ENCODE results near the gene GNE.
"Not testable (repeated sequence)": the region's sequence is repeated elsewhere in the genome, so short reads cannot be mapped to it uniquely, and the experiment has no call there.

GNE gene

DNA sequence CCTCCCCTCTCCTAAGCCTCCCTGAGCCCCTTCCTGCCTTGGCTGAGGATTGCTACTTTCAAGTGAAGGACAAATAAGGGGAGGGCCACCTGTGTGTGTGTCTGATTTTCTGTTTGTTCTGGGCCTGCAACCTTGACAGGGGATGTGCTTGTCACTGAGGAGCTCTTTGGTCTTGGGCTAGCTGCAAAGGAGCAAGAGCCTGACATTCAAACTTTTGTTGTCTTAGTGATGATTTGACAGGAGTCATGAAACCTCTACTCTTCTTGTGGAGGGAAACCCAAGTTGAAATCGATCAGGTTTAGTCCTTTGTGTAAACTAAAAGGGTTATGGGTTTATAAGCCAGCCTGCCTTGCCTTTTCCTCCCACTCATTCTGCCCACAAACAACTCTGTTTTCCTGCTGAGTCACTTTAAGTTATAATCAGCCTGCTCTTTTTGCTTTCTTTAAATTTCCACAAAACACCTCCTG, 50.7 kb downstream of the GNE start:
- DNase-seq (ENCODE audit: low spot score), result no peak

DNA sequence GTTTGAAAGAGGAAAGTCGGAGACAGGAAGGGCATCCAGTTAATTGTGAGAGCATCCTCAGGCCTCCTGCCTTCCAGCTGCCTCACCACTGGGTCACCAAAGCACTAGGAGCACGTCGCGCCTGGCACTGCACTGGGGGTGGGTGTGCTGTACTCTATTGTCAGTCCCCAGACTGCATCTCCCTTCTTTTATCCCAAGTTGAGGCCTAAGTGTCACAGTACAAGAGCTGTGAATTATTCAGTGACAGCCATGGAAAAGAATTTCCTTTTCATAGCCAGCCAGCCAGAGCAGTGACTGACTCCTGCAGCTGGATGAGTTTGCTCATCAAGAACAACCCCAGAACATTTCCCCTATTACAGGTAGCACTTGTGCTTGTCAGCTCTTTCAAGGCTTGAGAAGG, 51.2 kb downstream of the GNE start:
- no peak for DNase-seq (ENCODE audit: low spot score)

DNA sequence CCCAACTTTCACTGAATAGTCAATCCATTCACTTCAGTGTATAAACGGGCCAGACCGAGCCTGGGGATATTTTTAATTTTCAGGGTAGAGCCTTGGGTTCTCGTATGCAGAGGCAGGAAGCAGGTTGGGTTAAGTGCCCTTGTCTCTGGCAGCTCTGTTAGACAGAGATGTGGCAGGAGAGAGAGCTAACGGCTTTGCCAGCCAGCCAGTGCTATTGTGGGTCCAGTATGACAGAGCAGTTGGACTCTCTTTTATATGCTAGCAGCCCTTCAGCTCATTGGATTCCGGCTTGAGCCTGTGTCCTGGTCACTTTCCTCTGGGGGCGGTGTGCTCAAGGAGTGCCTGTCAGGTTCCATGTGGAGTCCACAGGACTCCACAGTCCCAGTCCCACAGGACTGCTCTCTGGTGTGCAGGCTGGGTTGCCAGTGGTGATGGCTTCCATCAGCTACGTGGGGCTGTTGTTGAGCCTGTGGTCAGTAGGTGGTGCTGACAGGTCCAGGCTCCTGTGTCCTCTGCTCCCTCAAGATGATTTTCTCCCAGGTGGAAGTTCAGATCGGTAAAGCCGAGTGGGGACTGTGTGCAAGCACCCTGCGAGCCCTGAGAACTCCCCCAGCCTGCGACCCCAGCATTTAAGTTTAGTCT, 53.2 kb downstream of the GNE start:
- no peak for DNase-seq (ENCODE audit: low spot score)

DNA sequence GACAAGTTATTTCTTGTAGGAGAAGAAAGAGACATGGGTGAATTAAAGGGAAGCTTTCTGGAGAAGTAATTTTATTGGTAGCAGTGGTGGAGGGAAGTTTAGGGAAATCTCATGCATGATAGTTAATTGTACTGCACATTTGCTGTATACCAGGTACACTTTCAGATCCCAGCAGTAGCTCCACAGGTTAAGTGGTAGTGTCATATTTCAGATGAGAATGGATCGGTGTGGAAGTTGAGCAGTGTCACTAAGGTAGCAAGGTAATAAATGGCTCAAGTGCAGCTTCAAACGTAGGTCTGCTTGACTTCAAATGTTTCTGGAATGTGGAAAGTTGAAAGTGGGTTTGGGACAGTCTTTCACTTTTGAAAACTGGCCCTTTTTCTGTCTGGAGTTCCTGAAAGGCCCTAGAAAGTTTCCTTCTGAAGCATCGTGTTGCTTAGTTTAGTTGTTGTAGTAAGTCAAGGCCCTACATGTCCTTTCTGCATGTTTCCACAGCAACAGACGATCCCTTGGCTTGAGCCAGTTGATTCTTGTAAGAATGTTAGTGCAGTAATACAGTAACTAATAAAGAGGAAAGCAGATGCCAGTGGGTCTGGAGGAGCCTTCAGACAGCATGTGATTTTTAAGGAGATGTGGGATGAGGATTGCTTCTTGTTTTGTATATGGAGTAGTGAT, 63.8 kb downstream of the GNE start:
- no peak for DNase-seq (ENCODE audit: low spot score)

DNA sequence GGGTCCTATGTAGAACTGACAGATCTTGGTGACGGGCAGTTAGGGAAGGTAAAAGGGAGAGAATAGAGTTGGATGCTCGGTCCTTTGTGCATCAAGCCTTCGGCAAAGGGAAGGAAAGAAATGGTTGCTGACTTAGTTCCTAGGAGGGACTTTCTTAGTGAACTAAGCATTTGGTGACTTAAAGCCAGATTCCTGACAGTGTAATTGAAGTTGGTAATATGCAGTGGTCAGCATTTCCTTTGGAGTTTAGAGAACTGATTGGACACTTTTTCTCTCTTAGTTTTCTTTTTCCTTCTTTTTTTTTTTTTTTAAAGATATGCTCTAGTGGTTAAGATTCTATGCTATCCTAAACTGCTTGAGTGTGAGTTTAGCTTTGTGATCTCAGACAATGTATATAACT, 65.2 kb downstream of the GNE start:
- no peak for DNase-seq (ENCODE audit: low spot score)

DNA sequence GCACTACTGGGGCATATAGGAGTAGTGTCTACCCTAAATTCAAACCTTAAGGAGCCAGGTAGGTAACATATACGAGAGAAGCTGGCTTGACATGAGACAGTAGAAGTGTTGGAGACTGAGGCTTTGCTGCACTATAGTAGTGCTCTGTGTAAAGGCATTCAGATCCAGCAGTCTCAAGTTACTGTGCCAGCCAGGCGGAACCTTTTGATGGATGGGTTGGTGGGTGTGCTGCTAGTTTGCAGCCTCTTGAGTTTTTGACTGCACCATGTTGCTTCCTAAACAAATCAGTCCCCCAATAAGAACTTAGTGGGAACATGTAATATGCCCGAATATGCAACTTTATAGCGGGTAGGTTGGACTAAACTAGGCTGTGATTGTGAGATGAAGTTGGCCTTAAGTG, 66.1 kb downstream of the GNE start:
- DNase-seq (ENCODE audit: low spot score), result no peak

DNA sequence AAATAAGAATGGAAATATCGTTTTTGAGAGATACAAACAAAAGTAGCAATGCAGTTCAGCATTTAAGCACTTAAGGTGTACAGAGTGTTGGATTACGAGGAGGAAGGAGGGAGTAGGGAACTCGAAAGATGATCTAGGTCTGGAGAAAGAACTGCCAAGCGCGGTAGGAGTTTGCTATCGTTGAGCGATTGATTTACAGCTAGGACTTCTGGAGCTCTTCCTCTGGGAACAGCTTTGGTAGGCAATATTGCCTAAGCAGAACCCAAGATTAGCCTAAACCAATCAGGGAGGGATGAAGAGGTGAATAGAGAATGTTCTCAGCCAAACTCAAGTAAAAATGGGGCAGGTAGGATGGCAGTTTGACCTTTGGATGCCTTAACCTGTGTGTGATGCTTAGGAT, 66.6 kb downstream of the GNE start:
- DNase-seq (ENCODE audit: low spot score), result no peak

DNA sequence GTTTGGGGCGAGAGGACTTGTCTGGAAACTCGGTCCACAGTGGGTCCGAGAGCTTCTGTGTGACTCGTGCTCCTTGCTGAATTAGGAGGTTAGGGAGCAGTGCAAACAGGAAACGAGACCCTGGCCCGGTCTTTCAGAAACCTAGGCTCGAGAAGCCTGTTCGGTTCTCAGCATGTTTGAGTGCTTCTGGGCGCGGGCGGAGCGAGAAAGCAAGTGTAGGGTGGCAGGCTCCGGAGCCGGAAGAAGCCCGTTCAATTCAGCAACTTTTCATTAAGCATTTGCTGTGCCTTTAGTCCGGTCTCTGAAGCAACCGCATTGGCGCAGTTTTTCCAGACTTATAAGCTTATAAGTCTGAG, 67.0 kb downstream of the GNE start:
- no peak for DNase-seq (ENCODE audit: low spot score)

DNA sequence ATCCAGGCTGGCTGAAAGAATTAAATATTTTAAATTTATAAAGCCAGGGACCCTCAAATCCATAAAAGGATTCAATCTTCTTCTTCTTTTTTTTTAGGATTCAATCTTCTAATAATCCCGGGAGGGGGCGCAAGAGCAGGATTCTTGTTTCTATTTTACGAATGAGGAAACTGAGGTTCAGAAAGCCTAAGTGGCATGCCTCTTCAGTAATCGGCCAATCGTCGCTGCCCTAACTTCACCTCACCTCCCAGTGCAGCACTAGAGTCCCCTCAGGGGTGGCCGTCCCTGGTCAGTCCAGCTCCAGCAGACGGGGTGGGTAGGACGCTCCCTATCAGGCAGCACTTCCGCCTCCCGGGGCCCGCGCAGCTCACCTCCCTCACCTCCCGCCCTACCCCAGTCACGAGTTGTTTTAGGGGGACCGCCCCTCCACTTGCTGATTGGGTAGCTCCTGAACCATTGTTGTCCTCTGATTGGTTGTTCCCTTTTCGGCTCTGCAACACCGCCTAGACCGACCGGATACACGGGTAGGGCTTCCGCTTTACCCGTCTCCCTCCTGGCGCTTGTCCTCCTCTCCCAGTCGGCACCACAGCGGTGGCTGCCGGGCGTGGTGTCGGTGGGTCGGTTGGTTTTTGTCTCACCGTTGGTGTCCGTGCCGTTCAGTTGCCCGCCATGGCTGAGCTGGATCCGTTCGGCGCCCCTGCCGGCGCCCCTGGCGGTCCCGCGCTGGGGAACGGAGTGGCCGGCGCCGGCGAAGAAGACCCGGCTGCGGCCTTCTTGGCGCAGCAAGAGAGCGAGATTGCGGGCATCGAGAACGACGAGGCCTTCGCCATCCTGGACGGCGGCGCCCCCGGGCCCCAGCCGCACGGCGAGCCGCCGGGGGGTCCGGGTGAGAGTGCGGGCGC, 67.6 kb downstream of the GNE start, which contains the start of gene CLTA:
Gene CLTA, plus strand, starts transcription at position 534 of the 902 bp plus-strand sequence. Its CDS starts 136 bp downstream, at position 670.
- DNase-seq (ENCODE audit: low spot score), result peak; percentile 98

DNA sequence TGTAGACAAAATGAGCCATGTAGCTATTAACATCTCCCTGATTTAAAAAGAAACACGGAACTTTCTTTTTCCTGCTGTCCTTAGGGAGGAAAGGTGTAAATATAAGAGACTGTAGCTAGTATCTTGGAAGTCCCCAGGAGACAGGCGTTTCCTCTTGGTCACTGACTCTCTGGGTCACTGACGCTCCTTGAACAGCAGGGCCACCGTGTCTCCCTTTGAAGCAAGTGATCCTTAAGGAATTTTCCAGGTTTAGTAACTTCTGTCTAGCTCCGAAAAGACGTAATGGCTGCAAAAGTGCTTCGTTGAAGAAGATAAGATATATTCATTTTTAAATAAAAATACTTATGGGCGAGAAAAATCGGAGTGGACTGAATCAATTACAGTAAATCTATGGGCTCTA, 68.3 kb downstream of the GNE start:
- DNase-seq (ENCODE audit: low spot score), result no peak

DNA sequence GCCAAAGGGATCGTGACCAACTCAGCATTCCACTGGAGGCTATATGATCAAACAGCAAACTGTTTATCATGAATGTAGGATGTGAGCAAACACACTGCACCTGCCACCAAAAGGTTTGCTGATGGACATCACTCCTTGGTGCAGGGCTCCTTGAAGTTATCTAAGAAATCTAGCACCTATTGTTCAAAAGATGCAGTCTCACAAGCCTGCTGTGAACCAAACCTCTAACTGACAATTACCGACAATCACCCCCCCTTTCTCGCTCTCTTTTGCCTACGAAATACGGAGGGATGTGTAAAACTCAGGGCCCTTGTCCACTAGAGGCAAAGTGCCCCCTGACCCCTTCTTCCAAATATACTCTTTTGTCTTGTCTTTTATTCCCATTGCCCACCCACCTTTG, 70.0 kb downstream of the GNE start:
- DNase-seq (ENCODE audit: low spot score), result no peak

DNA sequence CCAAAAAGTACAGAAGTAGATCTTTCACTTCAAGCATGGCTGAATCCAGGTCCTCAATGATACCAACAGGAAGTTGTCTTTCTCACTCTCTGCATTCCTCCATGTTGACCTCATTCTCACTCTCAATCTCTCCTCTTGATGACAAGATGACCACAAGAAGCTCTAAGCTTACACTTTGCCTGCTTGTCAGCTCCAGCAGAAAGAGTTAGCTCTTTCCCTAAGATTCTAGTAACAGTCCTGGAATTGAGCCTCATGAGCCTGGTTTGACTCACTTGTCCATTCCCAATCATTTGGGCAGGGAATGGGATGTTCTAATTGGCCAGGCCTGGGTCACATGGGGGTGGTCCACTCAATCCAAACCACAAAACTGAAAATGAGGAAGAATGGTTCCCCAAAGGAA, 70.8 kb downstream of the GNE start:
- peak; percentile 70 for DNase-seq (ENCODE audit: low spot score)

DNA sequence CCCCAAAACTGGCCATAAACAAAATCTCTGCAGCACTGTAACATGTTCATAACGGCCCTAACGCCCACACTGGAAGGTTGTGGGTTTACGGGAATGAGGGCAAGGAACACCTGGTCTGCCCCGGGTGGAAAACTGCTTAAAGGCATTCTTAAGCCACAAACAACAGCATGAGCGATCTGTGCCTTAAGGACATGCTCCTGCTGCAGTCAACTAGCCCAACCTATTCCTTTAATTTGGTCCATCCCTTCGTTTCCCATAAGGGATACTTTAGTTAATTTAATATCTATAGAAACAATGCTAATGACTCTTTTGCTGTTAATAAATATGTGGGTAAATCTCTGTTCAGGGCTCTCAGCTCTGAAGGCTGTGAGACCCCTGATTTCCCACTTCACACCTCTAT, 78.0 kb downstream of the GNE start:
- DNase-seq (ENCODE audit: low spot score), result not testable (repeated sequence)

DNA sequence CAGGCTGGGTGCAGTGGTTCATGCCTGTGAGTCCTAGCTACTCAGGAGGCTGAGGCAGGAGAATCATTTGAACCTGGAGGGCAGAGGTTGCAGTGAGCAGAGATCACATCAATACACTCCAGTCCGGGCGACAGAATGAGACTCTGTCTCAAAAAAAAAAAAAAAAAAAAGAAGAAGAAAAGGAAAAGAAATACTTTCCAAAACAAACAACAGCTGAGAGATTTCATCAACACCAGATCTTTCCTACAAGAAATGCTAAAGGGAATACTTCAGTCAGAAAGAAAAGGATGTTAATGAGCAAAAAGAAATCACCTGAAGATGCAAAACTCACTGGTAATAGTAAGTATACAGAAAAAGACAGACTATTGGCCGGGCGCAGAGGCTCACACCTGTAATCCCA, 80.7 kb downstream of the GNE start:
- DNase-seq (ENCODE audit: low spot score), result no peak

DNA sequence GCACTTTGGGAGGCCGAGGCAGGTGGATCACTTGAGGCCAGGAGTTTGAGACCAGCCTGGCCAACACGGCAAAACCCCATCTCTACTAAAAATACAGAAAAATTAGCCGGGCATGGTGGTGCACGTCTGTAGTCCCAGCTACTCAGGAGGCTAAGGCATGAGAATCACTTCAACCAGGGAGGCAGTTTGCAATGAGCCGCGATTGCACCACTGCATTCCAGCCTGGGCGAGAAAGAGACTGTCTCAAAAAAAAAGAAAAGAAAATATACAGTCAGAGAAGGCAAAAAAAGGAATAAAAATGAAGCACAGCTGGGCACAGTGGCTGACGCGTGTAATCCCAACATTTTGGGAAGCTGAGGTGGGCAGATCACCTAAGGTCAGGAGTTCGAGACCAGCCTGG, 81.8 kb downstream of the GNE start:
- not testable (repeated sequence) for DNase-seq (ENCODE audit: low spot score)

DNA sequence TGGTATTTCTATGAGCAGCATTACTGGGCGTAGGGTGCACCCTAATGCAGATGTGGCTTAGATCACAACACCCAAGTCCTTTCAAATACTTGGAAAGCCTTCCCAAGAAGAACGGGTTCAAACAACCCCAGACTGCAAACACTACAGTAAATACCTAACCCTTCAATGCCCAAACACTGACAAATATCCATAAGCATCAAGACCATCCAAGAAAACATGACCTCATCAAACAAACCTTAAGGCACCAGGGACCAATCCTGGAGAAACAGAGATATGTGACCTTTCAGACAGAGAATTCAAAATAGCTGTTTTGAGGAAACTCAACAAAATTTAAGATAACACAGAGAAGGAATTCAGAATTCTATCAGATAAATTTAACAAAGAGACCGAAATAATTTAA, 83.0 kb downstream of the GNE start:
- DNase-seq (ENCODE audit: low spot score), result not testable (repeated sequence)

DNA sequence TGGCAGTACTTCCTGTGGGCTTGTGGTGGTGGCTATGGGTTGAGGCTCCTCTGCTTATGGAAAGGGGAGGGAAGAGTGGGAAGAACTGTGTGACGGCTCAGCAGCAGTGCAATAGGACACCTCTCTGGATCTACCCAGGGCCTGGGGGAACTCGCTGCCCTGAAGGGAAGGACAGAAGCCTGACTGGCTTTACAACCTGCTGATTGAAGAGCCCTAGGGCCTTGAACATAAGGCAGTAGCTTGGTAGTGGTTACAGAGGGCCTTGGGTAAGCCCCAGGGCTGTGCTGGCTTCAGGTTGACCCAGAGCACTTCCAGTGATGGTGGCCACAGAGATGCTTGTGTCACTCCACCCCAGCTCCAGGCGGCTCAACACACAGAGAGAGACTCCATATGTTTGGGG, 83.5 kb downstream of the GNE start:
- no peak for DNase-seq (ENCODE audit: low spot score)

DNA sequence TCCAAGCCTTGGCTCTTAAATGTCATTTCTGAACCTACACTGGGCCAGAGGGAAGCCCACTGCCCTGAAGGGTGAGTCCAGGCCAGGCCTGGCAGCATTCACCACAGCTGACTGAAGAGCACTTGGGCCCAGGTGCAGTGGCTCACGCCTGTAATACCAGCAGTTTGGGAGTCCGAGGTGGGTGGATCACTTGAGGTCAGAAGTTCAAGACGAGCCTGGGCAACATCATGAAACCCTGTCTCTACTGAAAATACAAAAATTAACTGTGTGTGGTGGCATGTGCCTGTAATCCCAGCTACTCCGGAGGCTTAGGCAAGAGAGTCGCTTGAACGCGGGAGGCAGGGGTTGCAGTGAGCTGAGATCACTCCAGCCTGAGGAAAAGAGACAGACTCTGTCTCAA, 84.0 kb downstream of the GNE start:
- DNase-seq (ENCODE audit: low spot score), result no peak

DNA sequence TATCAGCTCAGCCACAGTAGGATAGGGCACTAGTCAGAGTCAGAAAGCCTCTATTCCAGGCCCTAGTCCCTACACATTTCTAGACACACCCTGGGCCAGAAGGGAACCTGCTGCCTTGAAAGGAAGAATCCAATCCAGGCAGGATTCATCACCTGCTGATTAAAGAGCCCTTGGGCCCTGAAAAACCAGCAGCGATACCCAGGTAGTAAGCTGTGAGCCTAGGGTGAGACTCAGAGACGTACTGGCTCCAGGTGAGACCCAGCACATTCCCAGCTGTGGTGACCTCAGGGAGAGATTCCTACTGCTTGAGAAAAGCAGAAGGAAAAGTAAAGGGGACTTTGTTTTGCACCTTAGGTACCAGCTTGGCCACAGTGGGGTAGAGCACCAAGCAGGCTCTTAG, 84.4 kb downstream of the GNE start:
- no peak for DNase-seq (ENCODE audit: low spot score)

DNA sequence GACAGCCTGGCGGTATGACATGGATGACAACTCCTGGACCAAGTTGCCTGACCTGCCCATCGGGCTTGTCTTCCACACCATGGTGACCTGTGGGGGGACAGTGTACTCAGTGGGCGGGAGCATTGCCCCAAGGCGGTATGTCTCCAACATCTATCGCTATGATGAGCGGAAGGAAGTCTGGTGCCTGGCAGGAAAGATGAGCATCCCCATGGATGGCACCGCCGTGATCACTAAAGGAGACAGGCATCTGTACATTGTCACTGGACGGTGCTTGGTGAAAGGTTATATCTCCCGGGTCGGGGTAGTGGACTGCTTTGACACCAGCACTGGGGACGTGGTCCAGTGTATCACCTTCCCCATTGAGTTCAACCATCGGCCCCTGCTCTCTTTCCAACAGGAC, 87.7 kb downstream of the GNE start:
- DNase-seq (ENCODE audit: low spot score), result no peak

DNA sequence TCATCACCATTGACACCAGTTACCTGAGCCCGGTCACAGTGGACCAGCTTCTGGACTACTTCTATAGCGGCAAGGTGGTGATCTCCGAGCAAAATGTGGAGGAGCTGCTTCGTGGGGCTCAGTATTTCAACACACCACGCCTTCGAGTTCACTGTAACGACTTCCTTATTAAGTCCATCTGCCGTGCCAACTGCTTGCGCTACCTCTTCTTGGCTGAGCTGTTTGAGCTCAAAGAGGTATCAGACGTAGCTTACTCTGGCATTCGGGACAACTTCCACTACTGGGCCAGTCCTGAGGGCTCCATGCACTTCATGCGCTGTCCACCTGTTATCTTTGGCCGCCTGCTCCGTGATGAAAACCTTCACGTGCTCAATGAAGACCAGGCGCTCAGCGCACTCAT, 88.5 kb downstream of the GNE start:
- DNase-seq (ENCODE audit: low spot score), result no peak

DNA sequence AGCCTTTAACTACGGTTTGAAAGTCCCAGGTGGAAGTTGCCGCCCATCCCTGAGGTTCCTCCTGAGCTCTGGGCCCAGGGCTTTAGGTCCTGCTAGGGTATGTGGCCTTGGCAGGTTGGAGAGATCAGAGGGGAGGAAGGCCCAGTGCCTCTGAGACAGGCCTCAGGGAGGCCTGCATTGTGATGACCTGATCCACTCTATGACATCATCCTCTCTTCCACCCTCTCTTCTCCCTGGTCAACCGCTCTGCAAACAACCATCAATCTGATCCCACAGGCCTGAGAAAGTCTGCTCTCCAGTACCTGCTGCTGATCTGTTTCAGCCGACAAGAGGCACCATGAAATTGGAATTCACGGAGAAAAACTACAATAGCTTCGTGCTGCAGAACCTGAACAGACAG, 89.1 kb downstream of the GNE start, which contains the start of gene CCIN:
Gene CCIN, plus strand, starts transcription at position 223 of the 400 bp plus-strand sequence. Its CDS starts 115 bp downstream, at position 338.
- DNase-seq (ENCODE audit: low spot score), result no peak
